ENCODE measurements around the gene ATP6V0A1.
A peak's percentile ranks its signal among the peaks of the same experiment; 100 is the strongest.

The ATP6V0A1 gene

GRCh38 chr17:42518755-42519545 lies 60.3 kb downstream of the ATP6V0A1 start:
- no peak for DNase-seq (ENCODE audit: low read depth in 3 of 3)

GRCh38 chr17:42519546-42520491 lies 61.1 kb downstream of the ATP6V0A1 start:
- no peak for DNase-seq (ENCODE audit: low read depth in 3 of 3)

GRCh38 chr17:42520540-42520951 lies 61.9 kb downstream of the ATP6V0A1 start:
- no peak for DNase-seq (ENCODE audit: low read depth in 3 of 3)

- DNase-seq (ENCODE audit: low read depth in 3 of 3), result no peak
These were observed 62.4 kb downstream of the ATP6V0A1 start for GRCh38 chr17:42521036-42521435.

GRCh38 chr17:42521666-42522262 lies 63.1 kb downstream of the ATP6V0A1 start:
- no peak for DNase-seq (ENCODE audit: low read depth in 3 of 3)

- no peak for DNase-seq (ENCODE audit: low read depth in 3 of 3)
These were observed 63.6 kb downstream of the ATP6V0A1 start for GRCh38 chr17:42522263-42522790.

GRCh38 chr17:42522798-42523278 lies 64.2 kb downstream of the ATP6V0A1 start:
- DNase-seq (ENCODE audit: low read depth in 3 of 3), result no peak

- DNase-seq (ENCODE audit: low read depth in 3 of 3), result no peak
These were observed 66.5 kb downstream of the ATP6V0A1 start for GRCh38 chr17:42525221-42525620.

- no peak for DNase-seq (ENCODE audit: low read depth in 3 of 3)
These were observed 67.4 kb downstream of the ATP6V0A1 start for GRCh38 chr17:42526031-42526444.

- no peak for DNase-seq (ENCODE audit: low read depth in 3 of 3)
These were observed 69.3 kb downstream of the ATP6V0A1 start for GRCh38 chr17:42527932-42528331.

GRCh38 chr17:42529061-42529460 lies 70.4 kb downstream of the ATP6V0A1 start:
- DNase-seq (ENCODE audit: low read depth in 3 of 3), result no peak

- no peak for DNase-seq (ENCODE audit: low read depth in 3 of 3)
These were observed 72.3 kb downstream of the ATP6V0A1 start for GRCh38 chr17:42530952-42531454.

GRCh38 chr17:42531455-42532354 lies 73.0 kb downstream of the ATP6V0A1 start:
- peak in 1 of 3 experiments; percentile 41 for DNase-seq (ENCODE audit: low read depth in 3 of 3)

- no peak for DNase-seq (ENCODE audit: low read depth in 3 of 3)
These were observed 76.7 kb downstream of the ATP6V0A1 start for GRCh38 chr17:42535155-42536047.

- peak; percentile 71 to 90 (median 72) for DNase-seq (ENCODE audit: low read depth in 3 of 3)
These were observed 77.3 kb downstream of the ATP6V0A1 start, which contains the start of gene NAGLU for GRCh38 chr17:42536048-42536371. Gene NAGLU, plus strand, starts transcription at chr17:42536241. Its CDS starts 32 bp downstream, at chr17:42536273.

GRCh38 chr17:42536372-42537155 lies 77.9 kb downstream of the ATP6V0A1 start:
- peak; percentile 42 to 81 (median 59) for DNase-seq (ENCODE audit: low read depth in 3 of 3)

- no peak for DNase-seq (ENCODE audit: low read depth in 3 of 3)
These were observed 78.6 kb downstream of the ATP6V0A1 start for GRCh38 chr17:42537156-42537805.

- DNase-seq (ENCODE audit: low read depth in 3 of 3), result no peak
These were observed 79.3 kb downstream of the ATP6V0A1 start for GRCh38 chr17:42537826-42538451.
